GM19452 (cell line): ENCODE data around the gene PLEKHB1.
"Not testable (repeated sequence)": the region's sequence is repeated elsewhere in the genome, so short reads cannot be mapped to it uniquely, and the experiment has no call there.

Experiments used
- ATAC-seq: cut with Tn5 transposase; IDR thresholded peaks from one replicate; pipeline ENCODE4 v1.9.1; 2021; ENCODE audit not compliant: unreplicated experiment

The PLEKHB1 gene

GRCh38 chr11:73670808-73671207, 24.4 kb downstream of the PLEKHB1 start:
- ATAC-seq = no peak

GRCh38 chr11:73671701-73672100, 25.3 kb downstream of the PLEKHB1 start:
- ATAC-seq = no peak

GRCh38 chr11:73676552-73676951, 30.2 kb downstream of the PLEKHB1 start:
- not testable (repeated sequence) for ATAC-seq

DNA sequence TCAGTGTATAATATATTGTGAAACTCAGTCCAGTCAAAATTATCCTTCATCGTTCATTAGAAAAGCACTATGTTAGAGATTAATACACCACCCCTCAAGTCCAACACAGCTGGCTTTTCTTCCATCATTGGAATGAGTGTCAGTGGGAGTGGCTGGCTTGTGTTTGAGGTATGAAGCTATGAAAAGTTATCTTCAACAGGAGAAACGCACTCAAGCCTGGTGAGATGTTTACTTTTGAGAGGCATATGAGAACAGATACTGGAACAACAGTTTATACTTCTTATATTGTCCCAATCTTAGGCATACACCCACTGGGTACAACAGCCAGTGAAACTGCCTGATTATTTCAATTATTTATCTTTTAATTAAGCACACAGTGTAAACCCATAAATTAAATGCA, 34.3 kb downstream of the PLEKHB1 start:
- no peak for ATAC-seq

- no peak for ATAC-seq
These were observed 47.6 kb downstream of the PLEKHB1 start for GRCh38 chr11:73693899-73694525.

- no peak for ATAC-seq
These were observed 58.7 kb downstream of the PLEKHB1 start for GRCh38 chr11:73705053-73705452.

GRCh38 chr11:73710964-73711363, 64.6 kb downstream of the PLEKHB1 start:
- ATAC-seq = no peak
